Endothelial cell of umbilical vein (primary cell): Measurements from ENCODE around the gene MAGI1. TPM values are rescaled to one million over a fixed set of nuclear protein-coding genes. Genes with fewer than 3 reads are reported as not detected.

Experiments
- BruUV-seq: library from RNA; stranded (reverse); fragments of 400-500 nt; replicated peaks from 2 replicates; lab custom pipeline; 2021; lab: Mats Ljungman, UMichigan
- CTCF ChIA-PET: fragments of 300-600, 350-600 bp; sonication (Branson Sonifier 250); formaldehyde crosslinking; loops from one replicate; lab custom pipeline; 2021; ENCODE audit warnings: antibody characterized with exemption, inconsistent platforms; lab: Charles Lee
- POLR2A ChIA-PET: fragments of 300-600, 350-600 bp; sonication (Branson Sonifier 250); formaldehyde crosslinking; loops from one replicate; lab custom pipeline; 2021; ENCODE audit warnings: antibody characterized with exemption, inconsistent platforms; lab: Charles Lee
- DNase-seq: peaks from one replicate; pipeline ENCODE4 v3.0.0-alpha.2; 2011; ENCODE audit warnings: low read depth, low spot score
- FAIRE-seq: peaks from 2 replicates; lab custom pipeline; 2011; peaks lifted over from hg19 to GRCh38; lab: Jason Lieb, UNC
- H2AFZ ChIP-seq: 2 replicates; pipeline ENCODE4 v1.6.0; 2012; ENCODE audit warnings: low read depth, low read length, control low read depth, inconsistent platforms
- H3K27ac ChIP-seq: 2 replicates; pipeline ENCODE4 v1.5.1; 2011; ENCODE audit warnings: low read depth, mild to moderate bottlenecking, control low read depth, low read length, moderate library complexity; ENCODE audit not compliant: insufficient read depth
- H3K27me3 ChIP-seq, 2 experiments: 2 replicates each; pipeline versions ENCODE4 v1.6.0 to v1.6.1; 2011; ENCODE audit warnings: low read length in 2 of 2, mixed read lengths in 1 of 2; ENCODE audit not compliant: control insufficient read depth in 2 of 2, insufficient read depth in 2 of 2
- H3K36me3 ChIP-seq, 2 experiments: 2 replicates in 1 of 2; 3 replicates in 1 of 2; pipeline ENCODE4 v1.5.1; 2011; ENCODE audit warnings: low read length in 2 of 2, mild to moderate bottlenecking in 1 of 2, moderate library complexity in 1 of 2; ENCODE audit not compliant: control insufficient read depth in 2 of 2, insufficient read depth in 2 of 2; ENCODE audit errors: extremely low read depth in 1 of 2
- H3K4me1 ChIP-seq: 3 replicates; pipeline ENCODE4 v1.5.1; 2011; ENCODE audit warnings: mild to moderate bottlenecking, low read length; ENCODE audit not compliant: control insufficient read depth, insufficient read depth; ENCODE audit errors: extremely low read depth
- H3K4me2 ChIP-seq: 2 replicates; pipeline ENCODE4 v1.6.1; 2011; ENCODE audit warnings: low read length, control low read depth, mixed read lengths; ENCODE audit not compliant: insufficient read depth
- H3K4me3 ChIP-seq, 3 experiments: fragments of 200-600 bp in 1 of 3; sonication (generic), shearing (Covaris generic) in 1 of 3; replicated peaks in 1 of 3; 2 replicates each; pipeline ENCODE4 v1.5.1; 2011 to 2016; ENCODE audit warnings: control low read depth in 3 of 3, low read length in 3 of 3, mild to moderate bottlenecking in 2 of 3, inconsistent platforms in 1 of 3, low read depth in 1 of 3, moderate library complexity in 1 of 3; ENCODE audit not compliant: insufficient read depth in 1 of 3
- H3K79me2 ChIP-seq: 2 replicates; pipeline ENCODE4 v1.6.0; 2012; ENCODE audit warnings: low read length, inconsistent platforms; ENCODE audit not compliant: control insufficient read depth, insufficient read depth
- H3K9ac ChIP-seq: replicated peaks from 2 replicates; pipeline ENCODE3; 2011; ENCODE audit warnings: low read length, control low read depth; ENCODE audit not compliant: insufficient read depth; ENCODE audit errors: extremely low read depth
- H3K9me1 ChIP-seq: replicated peaks from 3 replicates; pipeline ENCODE4 v1.6.0; 2011; ENCODE audit warnings: mild to moderate bottlenecking, low read length; ENCODE audit not compliant: control insufficient read depth, insufficient read depth; ENCODE audit errors: extremely low read depth
- H3K9me3 ChIP-seq: replicated peaks from 2 replicates; pipeline ENCODE4 v1.5.1; 2012; ENCODE audit warnings: low read length, inconsistent platforms; ENCODE audit not compliant: control insufficient read depth, insufficient read depth
- H4K20me1 ChIP-seq: replicated peaks from 2 replicates; pipeline ENCODE3; 2011; ENCODE audit warnings: mild to moderate bottlenecking, low read length; ENCODE audit not compliant: control insufficient read depth, insufficient read depth; ENCODE audit errors: extremely low read depth
- EZH2 ChIP-seq: IDR thresholded peaks from 2 replicates; pipeline ENCODE4 v1.6.1; 2012; ENCODE audit warnings: borderline replicate concordance, low read depth, mild to moderate bottlenecking, moderate library complexity, low read length, inconsistent platforms; ENCODE audit not compliant: severe bottlenecking
- FOS ChIP-seq: IDR thresholded peaks from 2 replicates; pipeline ENCODE4 v1.6.1; 2011; ENCODE audit warnings: mild to moderate bottlenecking, low read length, moderate library complexity, borderline replicate concordance; ENCODE audit not compliant: insufficient read depth
- GATA2 ChIP-seq: IDR thresholded peaks from 2 replicates; pipeline ENCODE4 v1.7.0; 2011; ENCODE audit warnings: low read depth, mild to moderate bottlenecking, moderate library complexity, mixed read lengths, low read length; ENCODE audit not compliant: insufficient read length, insufficient read depth
- JUN ChIP-seq: IDR thresholded peaks from 2 replicates; pipeline ENCODE4 v1.6.1; 2011; ENCODE audit warnings: borderline replicate concordance, low read depth; ENCODE audit not compliant: insufficient read length, insufficient read depth
- MAX ChIP-seq: IDR thresholded peaks from 2 replicates; pipeline ENCODE4 v1.6.1; 2011; ENCODE audit not compliant: insufficient read depth, insufficient read length
- MYC ChIP-seq: IDR thresholded peaks from one replicate; pipeline ENCODE4 v1.6.1; 2011; ENCODE audit warnings: mild to moderate bottlenecking, low read depth, low read length
- POLR2A ChIP-seq: IDR thresholded peaks from 2 replicates; pipeline ENCODE4 v1.6.1; 2012; ENCODE audit warnings: low read depth, mild to moderate bottlenecking, control low read depth, low read length
- POLR2AphosphoS5 ChIP-seq: IDR thresholded peaks from 2 replicates; pipeline ENCODE4 v1.6.1; 2012; ENCODE audit warnings: low read depth, mild to moderate bottlenecking, control low read depth, low read length, moderate library complexity; ENCODE audit not compliant: insufficient read depth
- dilution Hi-C: fragments of 300-500 bp; cut with MboI; formaldehyde crosslinking; loops from one replicate; pipeline ENCODE4 v1.15.0; 2019; ENCODE audit warnings: low sequenced_read_pairs; ENCODE audit not compliant: extremely low pct_ligation_motif_present
- intact Hi-C: fragments of 100-400 bp; cut with micrococcal nuclease; formaldehyde crosslinking; loops from one replicate; pipeline ENCODE4 v1.10.0; 2022
- polyA plus RNA-seq, 4 experiments: library from polyadenylated mRNA; depleted of rRNA in 3 of 4; stranded (reverse) in 3 of 4; unstranded in 1 of 4; fragments of >200 nt; gene quantifications; 2 replicates each; pipeline versions ENCODE4 v1.2.1 to v1.2.3, GENCODE V29; 2011 to 2012; ENCODE audit warnings: missing spikeins in 1 of 4
- total RNA-seq: library from RNA; stranded (reverse); gene quantifications from 2 replicates; pipeline ENCODE4 v1.2.3, GENCODE V29; 2021
- TF ChIP-seq, protein P1 (sequence below), 2 donors: IDR thresholded peaks; 1 replicate in 1 of 2; 2 replicates in 1 of 2; pipeline ENCODE4 v1.5.1; 2011; ENCODE audit warnings: low read length in 2 of 2, mild to moderate bottlenecking in 2 of 2, moderate library complexity in 2 of 2, control low read depth in 1 of 2, inconsistent platforms in 1 of 2, low read depth in 1 of 2; ENCODE audit not compliant: insufficient read depth in 1 of 2; ENCODE audit errors: extremely low read depth in 1 of 2

MAGI1 gene
- total and polyA plus RNA-seq, 2 donors (not counting 3 experiments of a cell fraction or from before 2014, with no cell fraction given) = 10.1 to 47.9 TPM

- Histone ChIP-seq H3K9me1 (peaks cover 3% of the 10 kb centered on the region), H3K4me2 (no peak overlapping the region), H2AFZ (no peak overlapping the region), H3K9me3 (no peaks in the 10 kb centered on the region), H4K20me1 (no peaks in the 10 kb centered on the region), H3K36me3 (no peaks in the 10 kb centered on the region), H3K79me2 (no peaks in the 10 kb centered on the region), H3K4me3 (no peak overlapping the region), H3K27me3 (no peaks in the 10 kb centered on the region), H3K9ac (no peak overlapping the region), H3K27ac (no peak overlapping the region), H3K4me1 (no peaks in the 10 kb centered on the region)
- dilution Hi-C loops (no loop called here), intact Hi-C loops (no loop called here)
- peak; percentile 12 for DNase-seq
- no TSS peak for BruUV-seq
- CTCF ChIA-PET = no interaction called here
- no peak for FAIRE-seq
- POLR2A ChIA-PET = no interaction called here
- TF ChIP-seq MYC (no peak), EZH2 (no peak), JUN (no peak), POLR2A (no peak), FOS (no peak), MAX (no peak), GATA2 (no peak), POLR2AphosphoS5 (no peak)
- TF ChIP-seq, protein P1, sequence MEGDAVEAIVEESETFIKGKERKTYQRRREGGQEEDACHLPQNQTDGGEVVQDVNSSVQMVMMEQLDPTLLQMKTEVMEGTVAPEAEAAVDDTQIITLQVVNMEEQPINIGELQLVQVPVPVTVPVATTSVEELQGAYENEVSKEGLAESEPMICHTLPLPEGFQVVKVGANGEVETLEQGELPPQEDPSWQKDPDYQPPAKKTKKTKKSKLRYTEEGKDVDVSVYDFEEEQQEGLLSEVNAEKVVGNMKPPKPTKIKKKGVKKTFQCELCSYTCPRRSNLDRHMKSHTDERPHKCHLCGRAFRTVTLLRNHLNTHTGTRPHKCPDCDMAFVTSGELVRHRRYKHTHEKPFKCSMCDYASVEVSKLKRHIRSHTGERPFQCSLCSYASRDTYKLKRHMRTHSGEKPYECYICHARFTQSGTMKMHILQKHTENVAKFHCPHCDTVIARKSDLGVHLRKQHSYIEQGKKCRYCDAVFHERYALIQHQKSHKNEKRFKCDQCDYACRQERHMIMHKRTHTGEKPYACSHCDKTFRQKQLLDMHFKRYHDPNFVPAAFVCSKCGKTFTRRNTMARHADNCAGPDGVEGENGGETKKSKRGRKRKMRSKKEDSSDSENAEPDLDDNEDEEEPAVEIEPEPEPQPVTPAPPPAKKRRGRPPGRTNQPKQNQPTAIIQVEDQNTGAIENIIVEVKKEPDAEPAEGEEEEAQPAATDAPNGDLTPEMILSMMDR (IDR thresholded peaks at IDR 0.05; ENCODE audit: extremely low read depth in 1 of 2, insufficient read depth in 1 of 2, low read depth in 1 of 2, low read length in 2 of 2) = no peak
These were observed 463.3 kb downstream of the MAGI1 start for GRCh38 chr3:65575376-65575840.
